ENCODE measurements around the gene RPF1. TPM values are rescaled to one million over a fixed set of nuclear protein-coding genes. Genes with fewer than 3 reads are reported as not detected.

The RPF1 gene
- total RNA-seq, 1 experiment from 2014 or later, result 36.1 TPM

DNA sequence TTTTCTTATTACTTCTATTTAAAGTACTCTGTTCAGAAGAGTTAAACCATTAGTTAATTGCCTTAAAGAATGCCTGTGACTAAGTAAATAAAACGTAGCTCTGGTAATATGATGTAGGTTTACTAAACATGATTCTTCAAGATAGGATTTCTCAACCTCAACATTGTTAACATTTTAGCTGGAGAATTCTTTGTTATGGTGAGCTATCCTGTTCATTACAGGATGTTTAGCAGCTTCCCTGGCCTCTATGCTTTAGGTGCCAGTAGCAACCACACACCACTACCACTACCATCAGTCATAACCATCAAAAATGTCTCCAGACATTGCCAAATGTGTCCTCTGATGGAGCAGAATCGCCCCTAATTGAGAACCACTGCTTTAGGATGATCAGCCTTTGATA is 10.7 kb downstream of the RPF1 start:
- Histone ChIP-seq H3K9me3 (ENCODE audit: control insufficient read depth, low read depth, low read length) (no peaks in the 10 kb centered on the region), H4K20me1 (ENCODE audit: control insufficient read depth, insufficient read depth, insufficient read length) (no peaks in the 10 kb centered on the region), H3K18ac (ENCODE audit: insufficient read length, low read depth, low read length) (no peak overlapping the region), H2BK20ac (ENCODE audit: low read depth, low read length, poor library complexity, severe bottlenecking) (no peak overlapping the region), H4K5ac (ENCODE audit: insufficient read length, low read depth, low read length) (no peak overlapping the region), H2BK120ac (ENCODE audit: low read depth, low read length, poor library complexity, severe bottlenecking) (no peak overlapping the region), H3K79me2 (ENCODE audit: insufficient read depth, low read length) (no peaks in the 10 kb centered on the region), H3T11ph (ENCODE audit: low read length) (no peak overlapping the region), H3K4me2 (ENCODE audit: insufficient read depth, insufficient read length, low read length) (no peak overlapping the region), H3K23me2 (ENCODE audit: insufficient read length, low read depth, low read length, poor library complexity, severe bottlenecking) (no peaks in the 10 kb centered on the region), H3K27me3 (ENCODE audit: insufficient read depth, low read length) (no peaks in the 10 kb centered on the region), H3K9ac (ENCODE audit: extremely low read depth, insufficient read length, low read length) (no peak overlapping the region), H4K91ac (ENCODE audit: insufficient read length, low read depth, low read length) (no peak overlapping the region), H2BK5ac (ENCODE audit: insufficient read length, low read length) (no peak overlapping the region), H3K14ac (ENCODE audit: insufficient read depth, low read length) (no peak overlapping the region), H3K4me1 (ENCODE audit: insufficient read depth, low read length) (no peaks in the 10 kb centered on the region), H3K79me1 (ENCODE audit: insufficient read depth, low read depth, low read length, poor library complexity, severe bottlenecking) (no peaks in the 10 kb centered on the region), H4K8ac (replicated peaks; ENCODE audit: insufficient read length, low read depth, low read length) (no peak overlapping the region), H3K56ac (ENCODE audit: insufficient read length, low read depth, low read length) (no peak overlapping the region), H3K23ac (ENCODE audit: insufficient read length, low read depth, low read length) (no peak overlapping the region), H3K4ac (ENCODE audit: low read depth, low read length) (no peak overlapping the region), H2BK15ac (ENCODE audit: low read depth, low read length) (no peak overlapping the region), H2AK5ac (ENCODE audit: insufficient read length, low read length) (no peak overlapping the region), H2AFZ (ENCODE audit: low read length) (no peak overlapping the region), H2BK12ac (ENCODE audit: insufficient read length, low read depth, low read length) (no peak overlapping the region), H3K27ac (ENCODE audit: insufficient read length, low read depth, low read length) (no peak overlapping the region)
- no CpG with 5 or more reads among the region's 2 CpGs for whole genome bisulfite sequencing (ENCODE audit: extremely low coverage, insufficient read length, low lambda C conversion rate)
- Mint-ChIP-seq H3K4me3 (no peak overlapping the region), H3K27ac (no peak overlapping the region), H3K36me3 (ENCODE audit: insufficient read depth in 1 of 3, low read depth in 3 of 3) (peaks cover 17 to 57% (median 39%) of the 10 kb centered on the region in 3 experiments), H3K4me1 (no peaks in the 10 kb centered on the region), H3K9me3 (no peaks in the 10 kb centered on the region), H3K27me3 (ENCODE audit: low read depth) (no peaks in the 10 kb centered on the region)
- TF ChIP-seq, protein P1, sequence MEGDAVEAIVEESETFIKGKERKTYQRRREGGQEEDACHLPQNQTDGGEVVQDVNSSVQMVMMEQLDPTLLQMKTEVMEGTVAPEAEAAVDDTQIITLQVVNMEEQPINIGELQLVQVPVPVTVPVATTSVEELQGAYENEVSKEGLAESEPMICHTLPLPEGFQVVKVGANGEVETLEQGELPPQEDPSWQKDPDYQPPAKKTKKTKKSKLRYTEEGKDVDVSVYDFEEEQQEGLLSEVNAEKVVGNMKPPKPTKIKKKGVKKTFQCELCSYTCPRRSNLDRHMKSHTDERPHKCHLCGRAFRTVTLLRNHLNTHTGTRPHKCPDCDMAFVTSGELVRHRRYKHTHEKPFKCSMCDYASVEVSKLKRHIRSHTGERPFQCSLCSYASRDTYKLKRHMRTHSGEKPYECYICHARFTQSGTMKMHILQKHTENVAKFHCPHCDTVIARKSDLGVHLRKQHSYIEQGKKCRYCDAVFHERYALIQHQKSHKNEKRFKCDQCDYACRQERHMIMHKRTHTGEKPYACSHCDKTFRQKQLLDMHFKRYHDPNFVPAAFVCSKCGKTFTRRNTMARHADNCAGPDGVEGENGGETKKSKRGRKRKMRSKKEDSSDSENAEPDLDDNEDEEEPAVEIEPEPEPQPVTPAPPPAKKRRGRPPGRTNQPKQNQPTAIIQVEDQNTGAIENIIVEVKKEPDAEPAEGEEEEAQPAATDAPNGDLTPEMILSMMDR (conservative IDR thresholded peaks at IDR 0.05), result no peak
- no peak for DNase-seq
